Effector memory CD4-positive, alpha-beta T cell (primary cell): ENCODE results near the gene TMEM132D.

Experiments used
- DNase-seq, 3 donors: peaks; one replicate each; pipeline ENCODE4 v3.0.0-alpha.2; 2020
- H3K27ac ChIP-seq: 2 replicates; pipeline ENCODE4 v1.7.0; 2013; ENCODE audit warnings: mild to moderate bottlenecking, low read length, moderate library complexity; ENCODE audit not compliant: insufficient read depth, poor library complexity, severe bottlenecking
- H3K27me3 ChIP-seq: replicated peaks from 2 replicates; pipeline ENCODE4 v1.7.0; 2013; ENCODE audit warnings: mild to moderate bottlenecking, low read length; ENCODE audit not compliant: insufficient read depth, control insufficient read depth, poor library complexity, severe bottlenecking
- H3K36me3 ChIP-seq: 2 replicates; pipeline ENCODE4 v1.7.0; 2013; ENCODE audit warnings: mild to moderate bottlenecking, low read length, moderate library complexity; ENCODE audit not compliant: control insufficient read depth, insufficient read depth
- H3K4me1 ChIP-seq: 2 replicates; pipeline ENCODE4 v1.7.0; 2013; ENCODE audit warnings: low read length, mild to moderate bottlenecking; ENCODE audit not compliant: control insufficient read depth, insufficient read depth, poor library complexity, severe bottlenecking
- H3K4me3 ChIP-seq: 2 replicates; pipeline ENCODE4 v1.7.0; 2013; ENCODE audit warnings: low read length, low read depth, mild to moderate bottlenecking; ENCODE audit not compliant: insufficient read depth, poor library complexity, severe bottlenecking
- H3K9me3 ChIP-seq: 2 replicates; pipeline ENCODE4 v1.7.0; 2013; ENCODE audit warnings: mild to moderate bottlenecking, low read length, moderate library complexity; ENCODE audit not compliant: control insufficient read depth
- total RNA-seq, 3 donors: gene quantifications; one replicate each; lab custom pipeline; 2026; lab: John Stamatoyannopoulos, UW

The TMEM132D gene
- 0 reads per million in 3 donors for total RNA-seq

- H3K4me3 ChIP-seq = no peak within 1 kb of the TSS
- no peak within 1 kb of the TSS for H3K27ac ChIP-seq
- no peak for DNase-seq
- no peaks in the 10 kb centered on the region for H3K9me3 ChIP-seq
- H3K36me3 ChIP-seq = no peaks in the 10 kb centered on the region
- no peaks in the 10 kb centered on the region for H3K4me1 ChIP-seq
- H3K27me3 ChIP-seq = peaks cover 7% of the 10 kb centered on the region
Observed at GRCh38 chr12:129903956-129904829, at the start of gene TMEM132D. Gene TMEM132D (minus strand): TSS chr12:129904025.

- Histone ChIP-seq H3K4me1 (no peaks in the 10 kb centered on the region), H3K9me3 (no peaks in the 10 kb centered on the region), H3K36me3 (no peaks in the 10 kb centered on the region), H3K27me3 (no peaks in the 10 kb centered on the region), H3K4me3 (no peak overlapping the region), H3K27ac (no peak overlapping the region)
- DNase-seq = no peak
Observed at GRCh38 chr12:129949651-129950050, 45.8 kb upstream of the TMEM132D start.

- no peaks in the 10 kb centered on the region for H3K27me3 ChIP-seq
- H3K36me3 ChIP-seq = no peaks in the 10 kb centered on the region
- H3K4me3 ChIP-seq = no peak overlapping the region
- DNase-seq = no peak
- H3K4me1 ChIP-seq = no peaks in the 10 kb centered on the region
- H3K27ac ChIP-seq = no peak overlapping the region
- H3K9me3 ChIP-seq = no peaks in the 10 kb centered on the region
Observed at GRCh38 chr12:129941618-129942017, 37.8 kb upstream of the TMEM132D start.

- Histone ChIP-seq H3K4me1 (no peaks in the 10 kb centered on the region), H3K27ac (no peak overlapping the region), H3K9me3 (no peaks in the 10 kb centered on the region), H3K36me3 (no peaks in the 10 kb centered on the region), H3K27me3 (no peaks in the 10 kb centered on the region), H3K4me3 (no peak overlapping the region)
- no peak for DNase-seq
Observed at GRCh38 chr12:129938089-129938488, 34.3 kb upstream of the TMEM132D start.

GRCh38 chr12:129937426-129937825 is 33.6 kb upstream of the TMEM132D start:
- H3K4me3 ChIP-seq = no peak overlapping the region
- no peaks in the 10 kb centered on the region for H3K4me1 ChIP-seq
- no peak for DNase-seq
- no peak overlapping the region for H3K27ac ChIP-seq
- H3K9me3 ChIP-seq = no peaks in the 10 kb centered on the region
- H3K36me3 ChIP-seq = no peaks in the 10 kb centered on the region
- H3K27me3 ChIP-seq = no peaks in the 10 kb centered on the region

GRCh38 chr12:129928643-129929042 is 24.8 kb upstream of the TMEM132D start:
- DNase-seq = no peak
- Histone ChIP-seq H3K9me3 (no peaks in the 10 kb centered on the region), H3K27me3 (no peaks in the 10 kb centered on the region), H3K27ac (no peak overlapping the region), H3K36me3 (no peaks in the 10 kb centered on the region), H3K4me1 (no peaks in the 10 kb centered on the region), H3K4me3 (no peak overlapping the region)

GRCh38 chr12:129927316-129927900 is 23.6 kb upstream of the TMEM132D start:
- H3K36me3 ChIP-seq = no peaks in the 10 kb centered on the region
- no peaks in the 10 kb centered on the region for H3K27me3 ChIP-seq
- no peak for DNase-seq
- no peaks in the 10 kb centered on the region for H3K9me3 ChIP-seq
- H3K4me3 ChIP-seq = no peak overlapping the region
- no peaks in the 10 kb centered on the region for H3K4me1 ChIP-seq
- no peak overlapping the region for H3K27ac ChIP-seq

GRCh38 chr12:129911428-129912049 is 7.7 kb upstream of the TMEM132D start:
- Histone ChIP-seq H3K27ac (no peak overlapping the region), H3K4me1 (no peaks in the 10 kb centered on the region), H3K4me3 (no peak overlapping the region), H3K27me3 (no peaks in the 10 kb centered on the region), H3K36me3 (no peaks in the 10 kb centered on the region), H3K9me3 (no peaks in the 10 kb centered on the region)
- DNase-seq = no peak

GRCh38 chr12:129909051-129910020 is 5.5 kb upstream of the TMEM132D start:
- Histone ChIP-seq H3K27ac (no peak overlapping the region), H3K4me3 (no peak overlapping the region), H3K27me3 (peaks cover 5% of the 10 kb centered on the region), H3K4me1 (no peaks in the 10 kb centered on the region), H3K9me3 (no peaks in the 10 kb centered on the region), H3K36me3 (no peaks in the 10 kb centered on the region)
- DNase-seq = no peak
